LNCAP (cell line): ENCODE data around the gene PALLD.

Experiments used
- CTCF ChIP-seq: fragments of 450-650 bp; IDR thresholded peaks from 2 replicates; pipeline ENCODE4 v1.5.1; 2017; ENCODE audit warnings: mild to moderate bottlenecking

PALLD gene

GRCh38 chr4:168613869-168614268 lies 117.0 kb downstream of the PALLD start:
- TF ChIP-seq CTCF, result no peak

GRCh38 chr4:168614281-168615057 lies 117.6 kb downstream of the PALLD start:
- no peak for TF ChIP-seq CTCF

DNA sequence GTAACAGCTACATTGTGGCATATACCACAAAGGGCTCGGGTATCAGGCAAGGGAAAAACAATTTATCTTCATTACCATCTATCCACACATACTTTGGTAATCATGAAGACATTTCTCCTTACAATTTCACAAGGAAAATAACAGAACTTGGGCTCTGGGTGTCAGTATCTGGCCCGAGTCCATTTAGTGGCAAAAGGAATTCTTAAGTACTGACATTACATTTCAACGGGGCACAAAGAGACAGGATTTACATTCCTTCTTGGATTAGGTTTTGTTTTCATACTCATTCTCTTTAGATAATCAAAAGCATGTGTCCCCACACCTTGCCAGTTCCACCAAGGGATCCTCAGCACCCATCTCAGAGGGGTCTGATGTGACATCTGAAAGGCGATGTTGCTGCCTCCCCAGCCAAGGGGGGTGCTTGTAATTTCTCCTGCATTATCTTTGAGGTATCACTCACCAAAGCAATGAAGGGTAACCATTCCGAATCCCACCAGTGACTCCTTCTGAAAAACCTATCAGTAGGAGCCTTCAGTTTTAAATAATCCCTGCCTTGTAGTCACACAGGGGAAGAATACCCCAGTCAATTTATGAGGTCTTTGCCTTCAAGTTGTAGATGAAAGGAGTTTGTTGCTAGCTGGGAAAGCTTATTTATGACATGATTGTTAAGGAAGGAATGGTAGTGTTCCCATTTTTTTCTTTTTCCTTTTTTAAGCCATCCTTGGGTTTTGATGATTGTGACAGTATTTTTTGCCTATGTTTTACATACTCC lies 118.6 kb downstream of the PALLD start:
- TF ChIP-seq CTCF, result no peak

GRCh38 chr4:168618577-168619265 lies 121.9 kb downstream of the PALLD start:
- no peak for TF ChIP-seq CTCF

- TF ChIP-seq CTCF, result no peak
These were observed 122.4 kb downstream of the PALLD start for GRCh38 chr4:168619266-168619631.

GRCh38 chr4:168621806-168622589 lies 125.1 kb downstream of the PALLD start:
- TF ChIP-seq CTCF, result no peak

DNA sequence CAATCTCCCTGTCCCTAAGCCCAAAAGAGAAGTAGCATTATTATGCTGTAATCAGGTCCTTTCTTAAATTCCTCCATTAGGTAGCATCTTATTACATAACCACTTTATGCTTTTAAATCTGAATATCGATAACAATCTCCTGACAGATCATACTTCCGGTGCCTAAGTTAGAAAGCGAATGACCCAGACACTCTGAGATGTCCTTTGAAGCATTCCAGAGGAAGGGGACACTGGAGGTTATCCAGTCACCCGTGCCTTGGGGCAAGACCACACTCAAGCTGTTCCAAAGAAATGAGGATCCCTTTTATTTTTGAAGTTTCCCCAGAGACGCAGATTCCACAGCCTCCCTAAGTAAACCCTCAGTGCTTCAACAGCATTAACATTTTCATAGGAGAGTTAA lies 125.7 kb downstream of the PALLD start:
- no peak for TF ChIP-seq CTCF
